Measurements from ENCODE around the gene STAMBP.
"Not testable (repeated sequence)": the region's sequence is repeated elsewhere in the genome, so short reads cannot be mapped to it uniquely, and the experiment has no call there.

Gene STAMBP

GRCh38 chr2:73828818-73829570 lies at the start of gene STAMBP:
Gene STAMBP (plus strand): TSS chr2:73828961. CDS start chr2:73830857, 1,896 bp downstream.
- DNase-seq (ENCODE audit: low read depth): peak; percentile 96

GRCh38 chr2:73779467-73780236 lies 49.1 kb upstream of the STAMBP start, which contains the start of gene DUSP11:
Gene DUSP11 (minus strand): TSS chr2:73780103. CDS start chr2:73779974, 129 bp downstream.
- DNase-seq (ENCODE audit: low read depth): peak; percentile 92

- no peak for DNase-seq (ENCODE audit: low read depth)
Measured at GRCh38 chr2:73780237-73780582, 48.6 kb upstream of the STAMBP start.

- DNase-seq (ENCODE audit: low read depth): not testable (repeated sequence)
Measured at GRCh38 chr2:73783402-73783801, 45.4 kb upstream of the STAMBP start.

- not testable (repeated sequence) for DNase-seq (ENCODE audit: low read depth)
Measured at GRCh38 chr2:73783883-73784282, 44.9 kb upstream of the STAMBP start, which contains the start of gene C2orf78. Gene C2orf78 (plus strand): TSS chr2:73784183. CDS start chr2:73784310, 127 bp downstream.

- DNase-seq (ENCODE audit: low read depth): no peak
Measured at GRCh38 chr2:73811878-73812277, 16.9 kb upstream of the STAMBP start.

GRCh38 chr2:73812635-73813034 lies 16.1 kb upstream of the STAMBP start:
- no peak for DNase-seq (ENCODE audit: low read depth)

GRCh38 chr2:73818296-73818695 lies 10.5 kb upstream of the STAMBP start:
- DNase-seq (ENCODE audit: low read depth): no peak

- DNase-seq (ENCODE audit: low read depth): no peak
Measured at GRCh38 chr2:73821227-73821626, 7.5 kb upstream of the STAMBP start.

- DNase-seq (ENCODE audit: low read depth): no peak
Measured at GRCh38 chr2:73821669-73822068, 7.1 kb upstream of the STAMBP start.

GRCh38 chr2:73822276-73822675 lies 6.5 kb upstream of the STAMBP start:
- no peak for DNase-seq (ENCODE audit: low read depth)

GRCh38 chr2:73822991-73823390 lies 5.8 kb upstream of the STAMBP start:
- DNase-seq (ENCODE audit: low read depth): no peak

GRCh38 chr2:73823416-73823815 lies 5.3 kb upstream of the STAMBP start:
- no peak for DNase-seq (ENCODE audit: low read depth)

- peak; percentile 68 for DNase-seq (ENCODE audit: low read depth)
Measured at GRCh38 chr2:73823916-73824523, 4.7 kb upstream of the STAMBP start.

GRCh38 chr2:73825408-73825807 lies 3.4 kb upstream of the STAMBP start:
- DNase-seq (ENCODE audit: low read depth): no peak

GRCh38 chr2:73827018-73827417 lies 1.7 kb upstream of the STAMBP start:
- peak; percentile 14 for DNase-seq (ENCODE audit: low read depth)

GRCh38 chr2:73827660-73828388 lies 937 bp upstream of the STAMBP start:
- no peak for DNase-seq (ENCODE audit: low read depth)

- DNase-seq (ENCODE audit: low read depth): no peak
Measured at GRCh38 chr2:73828389-73828817, 358 bp upstream of the STAMBP start.

GRCh38 chr2:73830871-73831401 lies 2.2 kb downstream of the STAMBP start:
- DNase-seq (ENCODE audit: low read depth): peak; percentile 66

- DNase-seq (ENCODE audit: low read depth): no peak
Measured at GRCh38 chr2:73832930-73833329, 4.2 kb downstream of the STAMBP start.

- DNase-seq (ENCODE audit: low read depth): no peak
Measured at GRCh38 chr2:73836141-73836943, 7.6 kb downstream of the STAMBP start.

Measured in stromal cell of bone marrow (primary cell).